Cardiac fibroblast (primary cell): ENCODE measurements around the gene SORCS3.

Experiments
- DNase-seq, 2 donors: peaks; one replicate each; pipeline versions ENCODE4 v3.0.0 to v3.0.0-alpha.2; 2010; ENCODE audit warnings: low read depth in 2 of 2
- H3K4me3 ChIP-seq, 2 donors: replicated peaks in 1 of 2; 1 replicate in 1 of 2; 2 replicates in 1 of 2; pipeline ENCODE4 v1.5.1; 2011; ENCODE audit warnings: low read depth in 2 of 2, low read length in 2 of 2, mild to moderate bottlenecking in 2 of 2, moderate library complexity in 1 of 2
- CTCF ChIP-seq: IDR thresholded peaks from one replicate; pipeline ENCODE4 v1.5.1; 2011; ENCODE audit warnings: low read depth, mild to moderate bottlenecking, low read length, inconsistent platforms

The SORCS3 gene

GRCh38 chr10:104735036-104735756, 94.1 kb downstream of the SORCS3 start:
- no peak overlapping the region for H3K4me3 ChIP-seq
- no peak for DNase-seq
- no peak for TF ChIP-seq CTCF

GRCh38 chr10:104735757-104736391, 94.8 kb downstream of the SORCS3 start:
- H3K4me3 ChIP-seq, result no peak overlapping the region
- TF ChIP-seq CTCF, result no peak
- DNase-seq, result no peak

- TF ChIP-seq CTCF, result no peak
- DNase-seq, result no peak
- H3K4me3 ChIP-seq, result no peak overlapping the region
Measured at GRCh38 chr10:104741127-104741526, 100.0 kb downstream of the SORCS3 start.

- DNase-seq, result no peak
- no peak overlapping the region for H3K4me3 ChIP-seq
- no peak for TF ChIP-seq CTCF
Measured at GRCh38 chr10:104744052-104744451, 103.0 kb downstream of the SORCS3 start.

GRCh38 chr10:104750291-104750690, 109.2 kb downstream of the SORCS3 start:
- no peak overlapping the region for H3K4me3 ChIP-seq
- TF ChIP-seq CTCF, result no peak
- no peak for DNase-seq

GRCh38 chr10:104762793-104763192, 121.7 kb downstream of the SORCS3 start:
- no peak for DNase-seq
- TF ChIP-seq CTCF, result no peak
- no peak overlapping the region for H3K4me3 ChIP-seq
